K562 (cell line): ENCODE results near the gene MTMR10.

Experiments
- ATF1 ChIP-seq, 2 experiments: fragments of 450-650 bp in 1 of 2; IDR thresholded peaks; 2 replicates each; pipeline ENCODE4 v1.6.1; 2016; ENCODE audit warnings: missing compliant biosample characterization in 1 of 2, missing genetic modification characterization in 1 of 2
- EP300 ChIP-seq: IDR thresholded peaks from 2 replicates; pipeline ENCODE4 v1.6.1; 2012; ENCODE audit warnings: low read length, improper control_type of control experiment
- ETS2 ChIP-seq: IDR thresholded peaks from 2 replicates; pipeline ENCODE4 v1.6.1; 2016; ENCODE audit warnings: borderline replicate concordance, missing genetic modification characterization, mild to moderate bottlenecking, moderate library complexity, missing compliant biosample characterization; ENCODE audit not compliant: poor library complexity, severe bottlenecking
- GTF2B ChIP-seq: IDR thresholded peaks from 2 replicates; pipeline ENCODE4 v1.6.1; 2011; ENCODE audit not compliant: insufficient read length; ENCODE audit errors: extremely low read depth
- HLTF ChIP-seq: fragments of 450-650 bp; IDR thresholded peaks from 2 replicates; pipeline ENCODE4 v1.6.1; 2016
- JUN ChIP-seq, 2 experiments: sonication (generic) in 1 of 2; formaldehyde crosslinking in 1 of 2; IDR thresholded peaks; 2 replicates each; pipeline versions ENCODE4 v1.6.1 to v1.8.0; 2012 to 2022; ENCODE audit warnings: borderline replicate concordance in 2 of 2, mild to moderate bottlenecking in 2 of 2, improper control_type of control experiment in 1 of 2, low read depth in 1 of 2, low read length in 1 of 2, missing genetic modification reagents in 1 of 2
- L3MBTL2 ChIP-seq: fragments of 450-650 bp; IDR thresholded peaks from 2 replicates; pipeline ENCODE4 v1.6.1; 2016; ENCODE audit warnings: mild to moderate bottlenecking, moderate library complexity
- MXI1 ChIP-seq: IDR thresholded peaks from 2 replicates; pipeline ENCODE4 v1.6.1; 2011; ENCODE audit warnings: low read depth, mild to moderate bottlenecking, improper control_type of control experiment, low read length
- ZNF232 ChIP-seq: sonication (generic); formaldehyde crosslinking; IDR thresholded peaks from 2 replicates; pipeline ENCODE4 v1.8.0; 2022; ENCODE audit warnings: mild to moderate bottlenecking, missing genetic modification reagents

DNA sequence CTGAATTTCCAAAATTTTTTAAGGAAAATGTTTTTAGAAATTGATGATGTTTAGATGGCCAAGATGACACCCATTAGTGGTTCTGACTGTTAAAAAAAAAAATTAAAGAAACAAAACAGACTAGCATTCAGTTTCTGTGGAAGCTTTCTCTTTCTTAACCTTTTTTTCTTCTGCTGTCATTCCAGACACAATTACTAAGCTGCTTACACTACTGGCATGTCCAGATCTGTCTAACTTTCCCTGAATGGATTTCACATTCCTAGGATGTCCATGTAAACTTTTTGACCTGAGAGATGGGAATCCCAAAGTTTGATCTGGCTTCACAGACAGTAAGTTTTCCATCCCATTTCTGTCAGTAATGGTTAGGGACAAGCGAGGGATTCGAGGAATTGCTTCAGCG lies 10.3 kb upstream of the MTMR10 start:
- TF ChIP-seq HLTF (no peak), MXI1 (no peak), ETS2 (tag) (no peak), L3MBTL2 (no peak), GTF2B (no peak), EP300 (no peak), ATF1 (CRISPR knock-in tag; IDR thresholded peaks at IDR 0.05) (no peak), ATF1 (tag; IDR thresholded peaks at IDR 0.05) (no peak), JUN (IDR thresholded peaks at IDR 0.05; ENCODE audit: borderline replicate concordance, low read depth, low read length) (no peak), JUN (CRISPR knock-in tag; IDR thresholded peaks at IDR 0.05; ENCODE audit: borderline replicate concordance) (no peak), ZNF232 (CRISPR knock-in tag) (no peak)
